HEK293T (cell line): ENCODE data around the gene OLFML3.

Experiments
- ARNT ChIP-seq: fragments of 450-650 bp; IDR thresholded peaks from 2 replicates; pipeline ENCODE4 v1.6.1; 2017; ENCODE audit warnings: mild to moderate bottlenecking
- CTBP1 ChIP-seq: fragments of 450-650 bp; IDR thresholded peaks from 2 replicates; pipeline ENCODE4 v1.6.1; 2016; ENCODE audit warnings: borderline replicate concordance
- ELF4 ChIP-seq: fragments of 450-650 bp; IDR thresholded peaks from 2 replicates; pipeline ENCODE4 v1.6.1; 2017; ENCODE audit warnings: antibody characterized with exemption
- FOXK2 ChIP-seq: fragments of 450-650 bp; IDR thresholded peaks from 2 replicates; pipeline ENCODE4 v1.6.1; 2016; ENCODE audit warnings: mild to moderate bottlenecking
- FOXM1 ChIP-seq: fragments of 450-650 bp; IDR thresholded peaks from 2 replicates; pipeline ENCODE4 v1.6.1; 2017; ENCODE audit warnings: mild to moderate bottlenecking, borderline replicate concordance
- HDGF ChIP-seq: fragments of 450-650 bp; IDR thresholded peaks from 2 replicates; pipeline ENCODE4 v1.6.1; 2017; ENCODE audit warnings: antibody characterized with exemption, borderline replicate concordance
- LEF1 ChIP-seq: fragments of 450-650 bp; IDR thresholded peaks from 2 replicates; pipeline ENCODE4 v1.6.1; 2017; ENCODE audit warnings: mild to moderate bottlenecking, borderline replicate concordance
- NFRKB ChIP-seq: fragments of 450-650 bp; IDR thresholded peaks from 2 replicates; pipeline ENCODE4 v1.6.1; 2016; ENCODE audit warnings: mild to moderate bottlenecking, moderate library complexity
- SP1 ChIP-seq: fragments of 450-650 bp; IDR thresholded peaks from 2 replicates; pipeline ENCODE4 v1.6.1; 2017
- SUZ12 ChIP-seq: fragments of 450-650 bp; IDR thresholded peaks from 2 replicates; pipeline ENCODE4 v1.6.1; 2016; ENCODE audit warnings: mild to moderate bottlenecking
- TARDBP ChIP-seq: fragments of 450-650 bp; IDR thresholded peaks from 2 replicates; pipeline ENCODE4 v1.6.1; 2016
- ZNF384 ChIP-seq: fragments of 450-650 bp; IDR thresholded peaks from 2 replicates; pipeline ENCODE4 v1.6.1; 2016
- TF ChIP-seq, protein P1 (sequence below): fragments of 450-650 bp; IDR thresholded peaks from 2 replicates; pipeline ENCODE4 v1.6.1; 2016

DNA sequence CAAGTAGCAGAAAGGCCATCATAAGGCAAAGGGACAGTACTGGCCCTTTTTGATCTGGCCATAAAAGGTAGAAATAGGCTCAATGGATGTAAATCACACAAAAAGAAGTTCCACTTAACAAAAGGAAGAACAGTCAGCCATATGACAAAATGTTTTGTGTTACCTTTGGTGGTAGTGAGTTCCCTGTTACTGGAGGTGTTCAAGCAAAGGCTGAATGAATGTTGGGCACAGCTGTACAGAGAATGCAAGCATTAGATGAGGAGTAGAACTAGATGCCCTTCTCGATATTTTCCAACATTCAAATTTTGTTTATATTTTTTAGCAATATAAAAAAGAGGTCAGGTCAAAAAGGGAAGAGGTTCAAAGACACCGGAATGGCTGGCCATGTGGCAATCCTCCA is 20.0 kb downstream of the OLFML3 start:
- TF ChIP-seq SP1, result no peak
- TF ChIP-seq LEF1, result no peak
- TF ChIP-seq NFRKB, result no peak
- TF ChIP-seq FOXK2, result no peak
- TF ChIP-seq TARDBP, result no peak
- TF ChIP-seq ZNF384, result no peak
- no peak for TF ChIP-seq CTBP1
- TF ChIP-seq, protein P1, sequence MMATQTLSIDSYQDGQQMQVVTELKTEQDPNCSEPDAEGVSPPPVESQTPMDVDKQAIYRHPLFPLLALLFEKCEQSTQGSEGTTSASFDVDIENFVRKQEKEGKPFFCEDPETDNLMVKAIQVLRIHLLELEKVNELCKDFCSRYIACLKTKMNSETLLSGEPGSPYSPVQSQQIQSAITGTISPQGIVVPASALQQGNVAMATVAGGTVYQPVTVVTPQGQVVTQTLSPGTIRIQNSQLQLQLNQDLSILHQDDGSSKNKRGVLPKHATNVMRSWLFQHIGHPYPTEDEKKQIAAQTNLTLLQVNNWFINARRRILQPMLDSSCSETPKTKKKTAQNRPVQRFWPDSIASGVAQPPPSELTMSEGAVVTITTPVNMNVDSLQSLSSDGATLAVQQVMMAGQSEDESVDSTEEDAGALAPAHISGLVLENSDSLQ, result no peak
- no peak for TF ChIP-seq HDGF
- no peak for TF ChIP-seq SUZ12
- no peak for TF ChIP-seq ARNT
- no peak for TF ChIP-seq FOXM1
- no peak for TF ChIP-seq ELF4
